SHP77 (cell line): ENCODE measurements around the gene RAD52.

Experiments
- DNase-seq, 2 experiments: peaks; one replicate each; lab custom pipeline; 2025; lab: John Stamatoyannopoulos, UW

The RAD52 gene

DNA sequence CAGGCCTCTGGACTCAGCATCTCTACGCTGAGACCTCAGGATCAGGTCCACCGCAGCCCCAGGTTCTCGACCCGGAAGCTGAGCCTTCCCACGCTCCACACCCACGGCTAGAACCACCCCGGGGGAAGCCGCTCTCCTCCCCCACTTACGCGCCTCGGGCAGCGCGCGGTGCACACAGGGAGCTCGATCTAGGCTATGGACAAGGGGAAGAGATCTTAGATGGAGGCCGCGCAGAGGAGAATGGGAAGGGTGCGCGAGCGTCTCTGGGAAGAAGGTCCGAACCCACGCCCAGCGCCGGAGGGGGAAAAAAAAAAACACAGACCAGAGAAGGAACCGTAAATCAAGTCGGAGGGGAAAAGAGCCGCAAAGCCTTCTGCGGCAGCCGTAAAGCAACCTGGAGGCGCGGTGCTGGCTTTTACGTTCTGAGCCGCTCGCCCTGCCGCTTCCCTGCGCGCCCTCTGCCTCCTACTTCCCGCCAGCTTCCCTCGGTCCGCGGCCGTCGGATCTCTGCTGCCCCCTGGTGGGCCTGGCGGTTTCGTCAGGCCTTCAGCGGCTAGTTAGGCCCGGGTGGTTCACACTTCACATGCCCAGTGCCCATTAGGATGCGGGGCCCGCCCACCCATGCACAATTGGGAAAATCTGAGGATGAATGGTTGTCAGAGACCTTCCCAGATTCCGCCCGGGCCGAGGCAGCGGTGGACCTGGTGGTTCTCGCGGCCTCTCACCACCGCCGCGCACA is at the start of gene RAD52:
Gene RAD52, minus strand, starts transcription at position 242 of the 739 bp plus-strand sequence. CDS start 16,636 bp downstream, outside the sequence.
- peak; percentile 78 to 81 for DNase-seq

DNA sequence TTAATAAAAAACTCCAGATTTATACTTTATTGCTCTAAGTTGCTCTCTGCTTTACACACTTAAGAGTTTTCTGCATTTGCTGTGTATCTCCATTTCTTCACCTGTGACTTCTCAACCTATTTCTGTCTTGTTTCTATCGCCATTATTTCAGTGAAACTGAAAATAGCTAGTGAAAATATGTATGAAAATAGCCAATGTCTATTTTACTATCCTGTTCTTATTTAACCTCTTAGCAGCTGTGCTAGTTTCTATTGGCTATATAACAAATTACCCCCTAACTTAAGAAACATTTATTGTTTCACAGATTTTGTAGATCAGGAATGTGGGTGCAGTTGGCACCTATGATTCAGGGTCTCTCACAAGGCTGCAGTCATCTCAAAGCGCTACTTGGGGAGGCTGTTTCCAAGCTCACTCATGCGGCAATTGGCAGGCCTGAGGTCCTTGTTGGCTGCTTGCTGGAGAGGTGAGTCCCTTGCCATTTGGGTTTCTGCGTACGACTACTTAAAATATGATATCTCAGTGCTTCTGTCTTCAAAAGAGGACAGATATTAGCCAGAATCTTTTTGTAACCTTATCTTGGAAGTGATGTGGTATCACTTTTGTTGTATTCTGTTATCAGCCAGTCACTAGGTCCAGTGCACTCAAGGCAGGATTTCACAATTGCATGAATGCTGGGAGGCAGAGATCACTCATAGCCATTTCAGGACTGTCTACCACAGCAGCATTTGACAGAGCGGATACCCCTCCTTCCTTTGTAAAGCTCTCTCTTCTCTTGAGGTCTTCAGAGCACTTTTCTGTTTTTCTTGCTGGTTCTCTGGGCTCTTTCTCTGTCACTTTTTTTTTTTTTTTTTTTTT is 48.8 kb upstream of the RAD52 start:
- no peak for DNase-seq

DNA sequence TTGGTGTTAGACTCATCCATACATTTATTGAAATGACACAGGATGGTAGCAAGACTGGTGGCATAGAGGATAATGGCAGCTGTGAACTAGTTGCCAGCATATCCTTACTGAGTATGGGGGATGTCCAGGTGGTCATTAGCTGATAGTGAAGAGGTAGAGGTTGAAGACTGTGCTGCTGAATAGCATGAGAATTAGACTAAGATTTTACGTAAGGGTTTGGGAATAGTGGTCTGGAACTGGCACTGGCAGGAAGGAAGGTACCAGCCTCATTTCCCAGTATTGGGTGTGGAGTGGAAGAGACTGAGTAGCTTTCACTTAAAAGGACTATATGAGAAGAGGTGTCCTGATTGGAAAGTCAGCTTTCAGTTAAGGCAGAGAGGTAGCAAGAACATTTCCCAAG is 48.0 kb upstream of the RAD52 start:
- no peak for DNase-seq

DNA sequence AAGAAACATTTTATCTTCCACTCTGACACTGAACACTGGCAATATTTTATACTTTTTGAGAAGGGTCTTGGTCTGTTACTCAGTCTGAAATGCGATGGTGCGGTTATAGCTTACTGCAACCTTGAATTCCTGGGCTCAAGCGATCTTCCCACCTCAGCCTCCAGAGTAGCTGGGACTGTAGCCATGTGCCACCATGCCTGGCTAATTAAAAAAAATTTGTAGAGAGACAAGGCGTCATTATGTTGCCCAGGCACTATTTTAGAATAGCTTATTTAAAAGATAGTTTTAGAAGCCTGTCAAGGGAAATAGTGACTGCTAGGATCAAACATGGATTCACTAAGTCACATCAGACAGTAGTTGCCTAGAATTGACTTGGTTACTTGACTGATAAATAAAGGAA is 47.4 kb upstream of the RAD52 start:
- DNase-seq = no peak

DNA sequence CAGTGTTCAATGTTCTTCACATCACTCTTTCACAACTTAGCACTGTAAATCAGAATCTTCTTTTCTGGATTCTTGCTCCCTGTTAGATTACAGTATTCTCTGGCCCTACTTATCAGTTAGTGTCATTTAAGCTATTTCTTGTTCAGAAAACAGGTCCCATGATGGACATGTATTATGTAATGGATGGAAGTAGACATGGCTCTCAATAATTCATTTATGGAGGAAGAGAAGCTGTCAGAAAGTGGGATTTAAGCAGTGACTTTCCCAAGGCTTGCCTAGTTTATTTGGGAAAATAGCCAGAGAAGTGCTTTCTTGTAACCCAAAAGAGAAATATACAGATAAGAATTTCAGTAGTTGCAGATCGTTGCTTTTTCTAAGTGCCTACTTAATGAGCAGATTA is 43.2 kb upstream of the RAD52 start:
- no peak for DNase-seq

DNA sequence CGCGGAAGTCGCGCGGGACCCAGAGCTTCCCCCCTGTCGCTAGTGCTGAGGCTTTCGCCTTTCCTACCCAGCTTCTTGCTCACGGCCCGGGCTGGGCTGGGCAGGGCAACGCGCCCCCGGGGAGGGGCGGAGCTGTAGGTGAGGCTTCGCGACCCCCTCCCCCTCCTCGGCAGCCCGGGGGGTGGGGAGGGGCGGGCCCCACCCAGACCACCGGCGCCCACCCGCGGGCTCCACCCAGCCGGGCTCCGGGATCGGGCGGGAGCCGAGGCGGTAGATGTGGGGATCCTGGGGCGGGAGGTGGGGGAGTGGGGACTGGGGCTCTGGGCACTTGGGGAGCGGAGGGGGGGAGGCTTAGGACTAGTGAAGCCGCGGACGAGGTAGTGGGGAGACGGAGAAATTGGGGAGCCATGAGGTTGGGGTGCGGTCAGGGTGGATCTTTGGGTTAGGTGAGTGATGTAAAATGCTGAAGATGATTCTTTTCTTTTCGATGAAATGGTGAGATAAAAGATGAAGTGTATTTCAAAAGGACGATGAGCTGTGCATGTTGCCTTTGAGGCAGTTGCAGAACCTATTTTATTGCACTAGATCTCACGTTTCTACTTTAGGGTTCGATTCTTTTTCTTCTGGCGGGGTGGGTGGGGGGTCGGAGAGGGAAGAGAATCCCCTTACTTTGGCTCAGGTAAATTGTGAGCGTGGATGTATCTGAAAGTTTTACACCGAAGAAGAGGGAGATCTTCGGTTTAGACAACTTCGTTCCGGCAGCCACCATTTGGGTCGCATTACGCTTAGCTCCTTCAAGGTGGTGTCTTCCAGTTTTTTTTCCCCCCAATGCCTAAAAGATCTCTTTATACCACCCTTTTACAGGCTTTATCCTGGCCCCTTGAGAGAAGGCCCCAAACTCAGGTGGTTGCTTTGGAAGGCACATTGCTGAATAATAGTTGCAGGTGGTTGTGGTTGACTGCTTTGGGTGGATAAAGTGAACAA is 42.1 kb upstream of the RAD52 start:
- peak in 1 of 2 experiments; percentile 42 for DNase-seq

DNA sequence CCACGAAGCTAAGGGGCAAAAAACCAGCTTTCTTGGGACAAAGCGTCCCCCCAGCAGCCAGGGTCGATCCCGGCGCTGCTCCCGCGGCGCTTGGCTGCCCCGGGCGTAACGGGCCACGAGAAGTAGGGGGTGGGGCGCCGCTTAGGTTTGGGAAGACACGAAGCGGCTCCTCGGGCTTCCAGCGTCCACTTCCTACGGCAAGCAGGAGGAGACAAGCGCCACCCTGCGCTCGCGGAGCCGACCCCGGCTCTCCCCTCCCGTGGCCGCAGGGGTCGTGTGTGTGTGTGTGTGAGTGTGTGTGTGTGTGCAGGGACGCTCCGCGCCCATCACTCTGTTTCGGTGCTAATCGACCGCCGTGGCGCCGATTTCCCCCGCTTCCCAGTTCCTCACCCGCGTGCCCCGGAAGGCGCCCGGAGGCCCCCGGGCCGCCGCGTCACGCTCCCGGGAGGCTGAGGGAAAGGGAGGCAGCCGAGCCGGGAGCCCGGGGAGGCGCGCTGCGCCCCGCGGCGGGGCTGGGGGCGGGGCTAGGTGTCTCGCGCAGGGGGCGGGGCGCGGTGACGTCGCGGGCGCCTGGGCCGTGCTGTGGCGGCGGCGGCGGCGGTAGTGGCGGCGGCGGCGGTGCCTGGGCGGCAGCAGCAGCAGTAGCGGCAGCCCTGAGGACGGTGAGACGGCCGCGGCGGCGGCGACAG is 41.3 kb upstream of the RAD52 start, which contains the start of gene ERC1:
Gene ERC1, plus strand, starts transcription at position 563 of the 689 bp plus-strand sequence. CDS start 36,681 bp downstream, outside the sequence.
- DNase-seq = peak; percentile 59 to 74

DNA sequence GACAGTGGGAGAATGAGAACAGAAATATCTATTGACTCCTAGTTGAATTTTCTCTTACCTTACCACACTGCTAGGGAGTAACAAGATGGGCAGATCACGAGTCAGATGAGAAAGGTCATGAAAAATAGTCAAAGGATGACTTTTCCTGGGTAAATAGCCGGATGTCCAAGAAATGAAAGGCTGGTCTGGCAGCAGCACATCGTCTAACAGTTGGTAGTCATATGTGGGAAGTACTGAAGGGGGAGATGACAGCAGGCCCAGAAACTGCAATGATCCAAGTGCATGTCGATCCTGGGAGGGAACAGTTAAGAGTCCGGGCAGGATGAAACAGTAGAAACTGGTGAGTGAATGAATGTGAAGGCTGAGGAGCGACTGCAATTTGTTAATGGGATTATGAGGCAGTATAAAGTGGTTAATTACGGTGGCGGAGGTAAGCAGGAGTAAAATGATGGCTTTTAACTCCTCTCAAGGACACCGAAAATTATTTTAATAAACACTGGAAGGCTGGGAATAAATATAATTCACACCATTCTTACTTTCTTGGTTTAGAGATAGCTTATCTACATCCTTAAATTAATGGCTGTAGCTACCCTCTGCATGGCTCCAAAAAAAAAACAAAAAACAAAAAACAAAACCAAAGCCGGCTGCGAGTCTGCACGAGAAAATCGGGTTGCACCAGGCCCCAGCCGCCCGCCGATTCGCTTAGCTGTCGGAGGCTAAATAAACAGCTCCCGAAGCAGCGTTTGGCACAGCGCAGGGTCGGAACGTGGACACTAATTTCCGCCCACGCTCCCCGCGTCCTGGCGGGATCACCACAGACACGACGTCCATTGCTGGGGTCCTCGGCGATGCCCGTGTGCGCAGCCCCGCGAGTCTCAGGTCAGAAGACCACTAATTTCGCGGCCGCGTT is 40.5 kb upstream of the RAD52 start:
- DNase-seq = peak; percentile 5 to 25

DNA sequence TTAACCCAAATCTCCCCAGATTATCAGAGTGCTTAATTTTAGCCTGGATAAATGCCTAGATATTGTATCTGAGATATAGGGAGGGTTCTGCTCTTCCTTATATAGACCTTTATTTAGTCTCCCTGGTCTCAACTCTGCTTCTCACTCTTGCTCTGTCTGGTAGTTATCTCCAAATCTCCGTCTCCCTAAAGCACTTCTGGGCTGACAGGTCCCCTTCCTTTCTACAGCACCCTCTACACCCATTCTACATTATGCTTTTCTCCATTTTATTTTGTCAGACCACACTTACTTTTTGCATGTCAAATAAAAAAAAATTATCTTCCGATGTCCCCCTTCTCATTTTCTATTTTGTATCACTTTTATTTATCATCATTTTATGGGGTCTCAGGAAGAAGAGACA is 39.6 kb upstream of the RAD52 start:
- no peak for DNase-seq

DNA sequence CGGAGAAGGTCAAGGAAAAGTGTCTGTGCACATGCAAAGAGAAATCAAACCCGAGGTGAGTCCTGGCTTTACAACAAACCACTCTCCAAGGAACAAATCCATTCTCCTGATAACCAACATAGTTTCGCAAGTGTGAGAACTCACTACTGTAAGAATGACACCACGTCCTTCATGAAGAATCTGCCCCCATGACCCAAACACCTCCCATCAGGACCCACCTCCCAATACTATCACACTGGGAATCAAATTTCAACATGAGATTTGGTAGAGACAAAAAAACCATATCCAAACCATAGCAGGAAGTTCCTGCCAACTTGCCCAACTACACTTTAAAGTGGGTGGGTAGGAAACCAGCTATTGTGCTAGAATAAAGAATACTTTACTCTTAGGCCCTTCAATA is 39.2 kb upstream of the RAD52 start:
- DNase-seq = no peak

DNA sequence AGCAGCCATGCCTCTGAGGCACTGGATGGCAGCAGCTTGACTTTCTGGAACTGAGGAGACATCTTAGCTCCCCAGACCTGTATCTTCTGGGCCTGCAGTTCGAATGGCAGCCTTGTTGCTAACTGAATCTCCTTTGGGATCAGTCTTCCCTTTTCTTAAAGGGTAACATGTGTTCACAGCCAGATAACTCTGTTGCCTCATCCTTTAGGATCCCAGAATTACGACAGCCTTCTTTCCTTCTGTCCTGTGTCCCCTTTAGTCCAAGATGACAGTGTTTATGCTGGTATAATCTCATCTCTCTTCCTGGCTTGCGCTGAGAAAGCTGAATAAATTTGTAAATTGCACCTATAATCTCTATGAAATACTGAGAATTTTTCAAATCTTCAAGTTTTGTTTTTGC is 32.5 kb upstream of the RAD52 start:
- no peak for DNase-seq

DNA sequence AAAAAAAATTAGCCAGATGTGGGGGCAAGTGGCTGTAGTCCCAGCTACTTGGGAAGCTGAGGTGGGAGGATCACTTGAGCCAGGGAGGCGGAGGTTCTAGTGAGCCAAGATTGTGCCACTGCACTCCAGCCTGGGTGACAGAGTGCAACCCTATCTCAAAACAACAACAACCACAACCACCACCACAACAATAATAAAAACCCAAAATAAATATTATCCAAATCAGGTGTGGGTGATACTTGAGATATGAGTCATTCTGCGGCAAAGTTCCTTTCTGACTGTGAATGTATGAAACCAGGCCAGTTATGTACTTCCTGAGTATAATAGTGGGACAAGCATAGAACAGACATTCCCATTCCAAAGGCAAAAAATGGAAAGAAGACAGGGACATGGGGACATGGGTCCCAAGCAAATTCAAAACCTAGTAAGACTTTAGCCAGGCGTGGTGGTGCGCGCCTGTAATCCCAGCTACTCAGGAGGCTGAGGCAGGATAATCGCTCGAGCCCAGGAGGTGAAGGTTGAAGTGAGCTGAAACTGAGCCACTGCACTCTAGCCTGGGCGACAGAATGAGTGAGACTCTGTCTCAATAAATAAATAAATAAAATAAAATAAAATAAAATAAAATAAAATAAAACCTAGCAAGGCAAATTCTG is 31.8 kb upstream of the RAD52 start:
- DNase-seq = no peak

DNA sequence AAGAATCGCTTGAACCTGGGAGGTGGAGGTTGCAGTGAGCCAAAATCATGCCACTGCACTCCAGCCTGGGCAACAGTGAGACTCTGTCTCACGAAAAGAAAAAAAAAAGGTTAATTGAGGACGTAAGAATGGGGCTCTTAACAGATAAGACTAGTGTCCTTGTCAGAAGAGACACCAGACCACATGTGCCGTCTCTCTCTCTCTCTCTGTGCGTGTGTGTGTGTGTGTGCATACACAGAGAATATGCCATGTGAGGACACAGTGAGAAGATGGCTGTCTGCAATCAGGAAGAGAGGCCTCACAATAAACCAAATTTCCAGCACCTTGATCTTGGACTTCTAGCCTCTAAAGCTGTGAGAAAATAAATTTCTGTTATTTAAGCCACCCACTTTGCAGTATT is 29.9 kb upstream of the RAD52 start:
- no peak for DNase-seq

DNA sequence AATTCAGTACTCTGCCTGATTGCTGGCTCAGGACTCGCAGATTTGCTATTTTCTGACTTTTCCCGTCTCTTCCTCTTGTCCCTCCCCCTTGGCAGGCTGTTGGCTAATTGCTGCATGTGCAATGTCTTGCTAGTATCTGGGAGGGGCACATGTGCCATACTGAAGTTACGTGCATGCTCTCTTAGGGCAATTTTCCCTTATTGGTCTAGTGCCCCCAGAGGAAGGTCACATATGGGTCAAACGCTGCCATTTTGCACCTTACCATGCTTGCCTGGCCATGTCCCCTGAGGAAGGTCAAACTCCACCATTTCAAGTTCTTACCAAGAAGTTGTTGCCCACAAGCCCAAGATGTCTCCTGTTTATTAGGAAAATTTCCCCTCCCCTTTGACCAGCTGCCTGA is 27.7 kb upstream of the RAD52 start:
- DNase-seq = no peak

DNA sequence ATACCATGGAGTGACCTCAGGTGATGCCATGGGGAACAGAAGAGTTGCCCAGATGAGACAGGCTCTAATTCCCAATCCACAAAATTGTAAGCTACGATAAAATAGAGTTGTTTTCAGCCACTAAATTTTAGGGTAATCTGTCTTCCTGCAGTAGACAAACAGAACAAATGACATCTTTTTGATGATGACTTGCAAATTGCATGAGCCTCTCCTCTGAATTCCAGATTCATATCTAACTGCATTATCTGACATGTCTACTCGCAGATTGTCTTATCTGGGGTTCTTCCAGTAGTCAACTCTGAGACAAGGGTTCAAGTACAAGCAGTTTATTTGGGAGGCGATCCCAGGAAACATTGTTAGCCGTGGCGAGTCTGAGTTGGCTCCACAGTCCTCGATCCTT is 27.1 kb upstream of the RAD52 start:
- no peak for DNase-seq

DNA sequence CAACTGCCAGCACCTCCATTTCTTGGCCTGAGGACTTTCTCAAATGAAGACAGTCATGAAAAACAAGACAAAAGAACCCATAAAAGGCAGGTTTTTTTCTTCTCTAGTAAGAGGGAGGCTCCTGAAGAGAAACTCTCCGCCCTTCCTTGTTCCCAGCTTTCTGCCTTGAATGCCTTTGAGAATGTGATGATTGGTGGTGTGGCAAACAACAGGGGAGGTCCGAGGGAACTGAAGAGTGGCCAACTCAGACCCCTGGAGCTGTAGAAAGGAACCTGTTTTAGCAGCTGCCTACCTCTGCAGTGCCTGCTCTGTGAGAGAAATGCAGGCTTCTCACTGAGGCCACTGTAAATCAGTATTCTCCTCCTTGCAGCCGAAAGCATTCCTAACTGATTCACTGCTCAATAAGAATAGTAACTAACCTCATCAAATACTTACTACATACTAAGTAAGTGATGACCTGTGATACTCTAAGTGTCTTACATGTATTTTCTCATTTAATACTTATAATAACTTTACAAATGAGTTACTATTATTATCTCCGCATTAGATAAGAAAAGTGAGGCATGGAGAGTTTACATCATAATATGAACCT is 24.9 kb upstream of the RAD52 start:
- no peak for DNase-seq

DNA sequence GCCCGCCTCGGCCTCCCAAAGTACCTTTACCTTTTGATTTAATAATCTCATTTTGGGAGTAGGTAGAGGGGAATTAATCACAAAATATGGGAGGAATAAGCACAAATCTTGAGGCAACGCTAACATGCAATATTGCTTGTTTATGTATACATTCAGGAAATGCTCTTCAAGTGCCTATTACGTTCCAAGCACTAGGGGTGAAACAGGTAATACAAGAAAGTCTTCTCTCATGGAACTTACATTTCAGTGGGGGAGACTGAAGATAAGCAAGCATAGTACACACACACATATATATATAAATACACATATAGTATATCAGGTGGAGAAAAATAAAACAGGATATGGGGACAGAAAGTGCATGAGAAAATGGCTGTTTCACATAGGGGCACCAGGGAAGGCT is 22.5 kb upstream of the RAD52 start:
- DNase-seq = no peak

DNA sequence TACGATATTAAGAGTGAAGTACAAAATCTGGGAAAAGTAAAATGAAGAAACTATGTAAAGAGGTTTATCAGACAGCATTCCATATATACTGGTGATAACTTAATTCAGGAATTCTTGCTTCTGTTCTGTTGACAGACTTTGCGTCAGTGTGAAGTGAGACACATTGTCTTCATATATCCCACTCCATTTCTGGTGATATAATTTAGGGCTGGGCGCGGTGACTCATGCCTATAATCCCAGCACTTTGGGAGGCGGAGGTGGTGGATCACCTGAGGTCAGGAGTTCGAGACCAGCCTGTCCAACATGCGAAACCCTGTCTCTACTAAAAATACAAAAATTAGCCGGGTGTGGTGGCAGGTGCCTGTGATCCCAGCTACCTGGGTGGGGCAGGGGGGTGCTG is 20.3 kb upstream of the RAD52 start:
- no peak for DNase-seq

DNA sequence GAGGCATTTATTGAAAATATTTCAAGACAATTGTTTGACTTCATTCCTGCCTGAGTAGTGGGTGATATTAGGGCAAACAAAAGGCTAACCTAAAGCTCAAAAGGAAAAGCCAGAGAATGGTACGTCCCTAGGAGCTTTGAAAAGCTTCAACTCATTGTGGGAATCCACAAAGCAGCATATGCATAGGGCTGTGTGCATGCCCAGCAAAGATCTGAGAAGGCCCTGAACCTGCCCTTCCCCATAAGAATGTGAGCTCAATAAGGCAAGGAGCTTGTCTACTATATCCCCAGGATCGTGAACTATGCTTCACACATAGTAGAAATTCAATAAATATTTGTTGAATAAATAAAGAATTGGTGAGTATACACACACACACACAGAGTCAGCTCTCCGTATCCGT is 19.1 kb upstream of the RAD52 start:
- no peak for DNase-seq
